ENCODE data around the gene RBM23. TPM values are rescaled to one million over a fixed set of nuclear protein-coding genes. Genes with fewer than 3 reads are reported as not detected.

The RBM23 gene
- total RNA-seq, result 35.9 and 76.6 TPM in 2 replicates

DNA sequence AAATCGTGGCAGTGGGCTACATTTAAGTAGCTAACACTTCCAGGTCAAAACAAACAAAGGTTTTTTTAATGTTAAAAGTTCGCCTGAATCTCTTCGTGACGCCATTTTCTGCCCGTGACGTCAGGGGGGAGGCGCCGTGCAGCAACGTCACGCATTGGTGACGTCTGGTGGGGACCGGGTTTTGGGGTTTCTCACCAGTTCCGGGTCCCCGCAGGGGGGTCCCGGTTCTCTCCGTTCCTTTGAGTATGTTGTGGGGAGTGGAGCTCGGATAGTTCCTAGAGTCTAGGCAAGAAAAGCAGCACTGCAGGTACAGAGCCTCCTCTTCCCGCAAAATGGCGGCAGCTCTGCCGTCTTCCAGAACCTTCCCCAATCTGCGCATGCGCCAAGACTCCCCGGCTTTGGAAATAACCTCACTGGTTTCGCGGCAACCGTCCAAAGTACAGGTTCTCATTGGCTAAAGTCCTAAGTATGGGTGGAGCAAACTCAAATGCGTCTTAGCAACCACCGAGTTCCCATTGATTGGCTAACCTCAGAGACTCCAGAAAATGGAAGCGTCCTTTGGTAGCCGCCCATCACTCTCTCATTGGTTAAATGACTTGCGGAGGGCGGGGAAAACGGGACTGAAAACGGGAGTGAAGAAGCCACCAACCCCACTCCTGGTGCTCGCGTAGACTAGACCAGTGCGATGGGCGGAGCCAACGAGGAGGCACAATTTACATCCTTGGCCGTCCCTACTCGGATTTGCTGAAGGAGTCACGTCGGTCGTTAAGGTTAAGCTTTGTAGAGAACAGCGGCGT, at the start of gene RBM23:
Gene RBM23 (minus strand): TSS at position 346 of the 797 bp plus-strand sequence.

DNA sequence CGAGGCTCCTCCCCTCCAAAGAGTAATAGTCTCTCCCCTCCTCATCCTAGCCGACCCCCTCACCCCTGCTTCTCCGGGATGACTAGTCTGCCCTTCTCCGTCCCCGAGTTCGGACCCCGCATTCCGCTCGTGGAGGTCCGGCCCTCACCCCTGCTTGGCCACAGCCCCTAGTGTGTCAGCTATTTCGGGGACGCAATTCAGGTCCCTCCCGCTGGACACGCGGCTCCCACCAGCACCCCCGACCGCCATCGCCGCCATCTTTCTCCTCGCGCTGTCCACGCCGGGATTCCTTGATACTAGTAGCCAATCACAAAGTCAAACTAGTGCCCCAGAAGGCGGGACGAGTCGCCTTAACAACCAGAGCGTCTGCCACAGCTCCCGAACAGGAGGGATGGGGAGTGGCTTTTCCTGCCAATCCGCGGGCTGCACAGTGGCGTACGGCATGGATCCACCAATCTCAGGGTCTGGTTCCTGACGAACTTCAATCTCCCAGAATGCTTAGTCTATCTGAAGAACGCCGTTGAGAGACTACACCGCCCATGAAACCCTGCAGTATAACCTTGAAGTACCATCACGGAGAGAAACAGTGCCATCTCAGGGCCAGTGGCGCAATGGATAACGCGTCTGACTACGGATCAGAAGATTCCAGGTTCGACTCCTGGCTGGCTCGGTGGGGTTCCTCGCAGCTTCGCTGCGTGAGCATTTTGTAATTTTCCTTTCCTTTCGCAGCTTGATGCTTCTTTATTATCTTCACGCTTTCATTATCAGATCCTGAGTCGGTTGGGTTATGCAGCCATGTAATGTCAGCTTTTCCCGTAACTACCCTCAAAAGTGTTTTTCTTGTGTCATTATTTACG, 10.4 kb upstream of the RBM23 start, which contains the start of gene PRMT5:
Gene PRMT5 (minus strand): TSS at position 273 of the 857 bp plus-strand sequence. CDS start 15 bp downstream, at position 258.

DNA sequence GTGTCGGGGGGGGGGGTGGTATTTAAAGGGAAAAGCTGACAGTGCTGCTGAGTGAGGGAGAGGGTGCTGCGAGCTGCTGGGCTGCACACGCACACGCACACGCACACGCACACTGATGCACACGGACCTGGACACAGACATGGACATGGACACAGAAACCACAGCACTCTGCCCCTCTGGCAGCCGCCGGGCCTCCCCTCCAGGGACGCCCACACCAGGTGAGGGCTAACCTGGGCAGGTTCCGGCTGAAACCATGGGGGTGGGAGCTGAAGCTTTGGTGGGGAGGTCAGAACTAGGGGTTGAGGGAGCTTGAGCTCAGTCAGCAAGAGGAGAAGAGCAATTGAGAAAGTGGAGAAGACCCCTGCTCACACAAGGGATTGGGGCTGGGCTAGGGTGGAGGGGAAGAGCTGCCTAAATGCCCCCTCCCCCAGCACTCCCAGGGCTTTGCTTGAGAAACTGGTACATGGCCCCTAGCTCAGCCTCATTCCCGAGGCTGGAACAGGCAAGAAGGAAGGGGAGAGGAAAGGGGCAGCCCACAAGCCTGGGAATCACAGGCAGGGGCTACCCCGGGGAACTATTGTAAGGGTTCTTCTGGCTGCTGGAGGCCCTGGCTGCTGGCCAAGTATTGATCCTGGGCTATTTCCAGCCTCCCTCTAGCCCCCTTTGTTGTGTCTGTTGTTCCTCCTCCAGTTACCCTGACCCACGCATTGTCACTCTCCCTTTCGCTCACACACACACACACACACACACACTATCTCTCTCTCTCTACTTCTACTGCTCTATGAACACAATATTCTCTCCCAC, 35.6 kb downstream of the RBM23 start, which contains the start of gene REM2:
Gene REM2 (plus strand): TSS at position 50 of the 804 bp plus-strand sequence. CDS start 66 bp downstream, at position 116.

DNA sequence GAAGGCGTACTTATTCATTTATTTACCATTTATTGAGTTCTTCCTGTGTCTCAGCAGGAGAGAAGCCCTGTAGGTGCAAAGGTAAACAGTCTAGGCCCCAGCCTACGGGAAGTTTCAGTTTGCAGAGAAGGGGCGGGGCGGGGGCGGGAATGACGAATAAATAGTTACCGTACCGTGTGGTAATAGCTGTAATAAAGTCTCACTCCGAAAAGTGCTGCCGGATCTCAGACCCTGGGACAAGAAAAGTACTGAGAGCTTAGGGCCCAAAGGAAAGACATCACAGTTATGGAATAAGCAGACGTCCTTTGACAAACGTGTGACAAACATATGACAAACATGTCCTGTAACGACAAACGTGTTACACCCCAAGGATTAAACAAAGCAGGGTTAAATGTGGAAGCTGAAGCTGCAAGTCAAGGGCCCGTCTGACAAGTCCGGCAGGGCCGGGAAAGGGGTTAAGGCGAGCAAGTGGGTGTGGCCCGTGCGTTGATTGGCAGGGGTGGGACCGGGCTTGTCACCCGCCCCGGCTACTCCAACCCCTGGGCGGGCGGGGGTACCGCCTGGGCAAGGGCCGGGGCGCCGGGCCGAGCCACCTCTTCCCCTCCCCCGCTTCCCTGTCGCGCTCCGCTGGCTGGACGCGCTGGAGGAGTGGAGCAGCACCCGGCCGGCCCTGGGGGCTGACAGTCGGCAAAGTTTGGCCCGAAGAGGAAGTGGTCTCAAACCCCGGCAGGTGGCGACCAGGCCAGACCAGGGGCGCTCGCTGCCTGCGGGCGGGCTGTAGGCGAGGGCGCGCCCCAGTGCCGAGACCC, 47.5 kb downstream of the RBM23 start, which contains the start of gene LRP10:
Gene LRP10 (plus strand): TSS at position 517 of the 809 bp plus-strand sequence. CDS start 564 bp downstream, outside the sequence.

Other genes with a start within 250 kb of the RBM23 start
- 78.9 and 102 TPM in 2 replicates for gene OXA1L, start 152.5 kb downstream of the RBM23 start, total RNA-seq
- gene SLC7A7, start 103.7 kb downstream of the RBM23 start, total RNA-seq, result 4.1 and 7.2 TPM in 2 replicates
- gene MRPL52, start 89.3 kb downstream of the RBM23 start, total RNA-seq, result 32.3 and 51.8 TPM in 2 replicates
- gene MMP14, start 82.6 kb downstream of the RBM23 start, total RNA-seq, result 238 and 248 TPM in 2 replicates
- gene LRP10, start 47.4 kb downstream of the RBM23 start, total RNA-seq, result 104 and 155 TPM in 2 replicates
- gene REM2, start 35.9 kb downstream of the RBM23 start, total RNA-seq, result not detected in 2 replicates
- 59.1 and 85.4 TPM in 2 replicates for gene PRMT5, start 10.2 kb upstream of the RBM23 start, total RNA-seq
- 20.6 and 49.9 TPM in 2 replicates for gene HAUS4, start 37.9 kb upstream of the RBM23 start, total RNA-seq
- gene AJUBA, start 63.4 kb upstream of the RBM23 start, total RNA-seq, result 28.0 and 32.2 TPM in 2 replicates
- 5.7 and 5.8 TPM in 2 replicates for gene C14orf93, start 91.0 kb upstream of the RBM23 start, total RNA-seq
- 255 and 277 TPM in 2 replicates for gene PSMB5, start 115.8 kb upstream of the RBM23 start, total RNA-seq
- not detected in 2 replicates for gene PSMB11, start 123.1 kb upstream of the RBM23 start, total RNA-seq
- gene CDH24, start 138.4 kb upstream of the RBM23 start, total RNA-seq, result 3.2 and 4.1 TPM in 2 replicates
- gene ACIN1, start 176.0 kb upstream of the RBM23 start, total RNA-seq, result 48.4 and 55.2 TPM in 2 replicates
- 37.9 and 39.2 TPM in 2 replicates for gene C14orf119, start 176.4 kb upstream of the RBM23 start, total RNA-seq
- gene CIROP, start 185.8 kb upstream of the RBM23 start, total RNA-seq, result not detected in 2 replicates
- not detected in 2 replicates for gene CEBPE, start 200.1 kb upstream of the RBM23 start, total RNA-seq